Esophagus muscularis mucosa (tissue), 4 donors: ENCODE results near the gene CLCF1. TPM values are rescaled to one million over a fixed set of nuclear protein-coding genes. Genes with fewer than 3 reads are reported as not detected.

ENCODE experiments used
- DNase-seq: peaks from one replicate; pipeline ENCODE4 v3.0.0-alpha.2; 2017; ENCODE audit errors: extremely low spot score
- H3K27ac ChIP-seq, 4 donors: fragments of 200-600 bp; sonication (generic); replicated peaks in 1 of 4; 1 replicate in 3 of 4; 2 replicates in 1 of 4; pipeline ENCODE4 v1.5.1; 2016 to 2019; ENCODE audit warnings: mild to moderate bottlenecking in 1 of 4
- H3K27me3 ChIP-seq, 4 donors: fragments of 200-600 bp; sonication (generic); one replicate each; pipeline versions ENCODE4 v1.5.1 to v1.6.0; 2016 to 2019
- H3K36me3 ChIP-seq, 4 donors: fragments of 200-600 bp; sonication (generic); one replicate each; pipeline ENCODE4 v1.5.1; 2016 to 2019
- H3K4me1 ChIP-seq, 4 donors: fragments of 200-600 bp; sonication (generic); one replicate each; pipeline ENCODE4 v1.5.1; 2016 to 2019
- H3K4me3 ChIP-seq, 4 donors: fragments of 200-600 bp; sonication (generic); 1 replicate in 2 of 4; 2 replicates in 2 of 4; pipeline ENCODE4 v1.5.1; 2016 to 2019; ENCODE audit warnings: mild to moderate bottlenecking in 4 of 4, moderate library complexity in 1 of 4
- H3K9me3 ChIP-seq, 4 donors: fragments of 200-600 bp; sonication (generic); 1 replicate in 3 of 4; 2 replicates in 1 of 4; pipeline ENCODE4 v1.5.1; 2016 to 2019
- EP300 ChIP-seq: sonication (generic); formaldehyde crosslinking; IDR thresholded peaks from one replicate; pipeline ENCODE4 v1.6.1; 2017; ENCODE audit warnings: antibody characterized with exemption
- POLR2A ChIP-seq: fragments of 450-650 bp; IDR thresholded peaks from one replicate; pipeline ENCODE4 v1.6.1; 2017; ENCODE audit warnings: antibody characterized with exemption, moderate library complexity, mild to moderate bottlenecking, low read depth
- POLR2AphosphoS5 ChIP-seq, 2 donors: sonication (generic); formaldehyde crosslinking; IDR thresholded peaks; one replicate each; pipeline ENCODE4 v1.6.1; 2017; ENCODE audit warnings: antibody characterized with exemption in 2 of 2
- WGBS: methylation state at CpG from one replicate; pipeline ENCODE4 v1.1.5; 2018; 5-methylcytosine and 5-hydroxymethylcytosine counted together
- intact Hi-C: fragments of 100-400 bp; cut with DNase I; formaldehyde crosslinking; loops from one replicate; pipeline ENCODE4 v1.15.1; 2023
- total RNA-seq, 4 donors: library from RNA; depleted of rRNA; stranded (reverse); fragments of >200 nt; gene quantifications; one replicate each; pipeline versions ENCODE4 v1.1.0 to v1.2.1, GENCODE V29; 2016
- TF ChIP-seq, protein P1 (sequence below), 3 experiments: fragments of 200-600 bp in 2 of 3; fragments of 450-650 bp in 1 of 3; sonication (generic) in 2 of 3; IDR thresholded peaks; one replicate each; pipeline ENCODE4 v1.5.1; 2017 to 2019; ENCODE audit warnings: antibody characterized with exemption in 3 of 3, mild to moderate bottlenecking in 2 of 3, moderate library complexity in 1 of 3

CLCF1 gene
- total RNA-seq, 4 donors from 2014 or later, result 8.3 to 28.3 (median 11.8) TPM

DNA sequence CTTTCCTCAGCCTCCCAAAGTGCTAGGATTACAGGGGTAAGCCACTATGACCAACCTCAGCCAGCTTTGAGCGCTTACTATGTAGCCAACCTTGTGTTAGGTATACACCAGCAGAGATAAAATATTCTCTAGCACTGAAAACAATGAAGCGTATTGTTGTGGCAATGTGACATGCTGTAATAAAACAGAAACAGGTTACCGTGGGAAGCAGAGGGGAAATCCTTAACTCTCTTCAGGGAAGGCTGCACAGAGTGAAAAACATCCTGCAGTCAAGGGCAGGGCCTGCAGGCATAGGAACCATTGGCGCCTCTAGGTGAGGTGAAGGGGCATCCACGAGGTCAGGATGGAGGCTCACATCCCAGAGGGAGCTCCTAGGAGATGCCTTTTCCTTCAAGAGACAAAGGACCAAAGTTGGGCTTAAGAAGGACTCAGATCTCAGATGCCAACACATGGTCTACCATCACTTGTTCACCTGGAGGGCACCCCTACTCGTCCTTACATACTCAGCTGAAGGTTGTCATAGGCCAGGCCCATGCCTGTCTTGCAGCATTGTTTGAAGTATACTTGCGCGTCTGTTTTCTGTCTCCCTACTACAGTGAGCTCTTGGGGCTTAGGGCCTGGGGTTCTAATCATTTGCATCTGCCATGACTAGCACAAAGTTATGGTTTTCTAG is 28.0 kb downstream of the CLCF1 start:
- TF ChIP-seq POLR2A (no peak), POLR2AphosphoS5 (IDR thresholded peaks at IDR 0.05) (no peak), EP300 (no peak)
- TF ChIP-seq, protein P1, sequence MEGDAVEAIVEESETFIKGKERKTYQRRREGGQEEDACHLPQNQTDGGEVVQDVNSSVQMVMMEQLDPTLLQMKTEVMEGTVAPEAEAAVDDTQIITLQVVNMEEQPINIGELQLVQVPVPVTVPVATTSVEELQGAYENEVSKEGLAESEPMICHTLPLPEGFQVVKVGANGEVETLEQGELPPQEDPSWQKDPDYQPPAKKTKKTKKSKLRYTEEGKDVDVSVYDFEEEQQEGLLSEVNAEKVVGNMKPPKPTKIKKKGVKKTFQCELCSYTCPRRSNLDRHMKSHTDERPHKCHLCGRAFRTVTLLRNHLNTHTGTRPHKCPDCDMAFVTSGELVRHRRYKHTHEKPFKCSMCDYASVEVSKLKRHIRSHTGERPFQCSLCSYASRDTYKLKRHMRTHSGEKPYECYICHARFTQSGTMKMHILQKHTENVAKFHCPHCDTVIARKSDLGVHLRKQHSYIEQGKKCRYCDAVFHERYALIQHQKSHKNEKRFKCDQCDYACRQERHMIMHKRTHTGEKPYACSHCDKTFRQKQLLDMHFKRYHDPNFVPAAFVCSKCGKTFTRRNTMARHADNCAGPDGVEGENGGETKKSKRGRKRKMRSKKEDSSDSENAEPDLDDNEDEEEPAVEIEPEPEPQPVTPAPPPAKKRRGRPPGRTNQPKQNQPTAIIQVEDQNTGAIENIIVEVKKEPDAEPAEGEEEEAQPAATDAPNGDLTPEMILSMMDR (IDR thresholded peaks at IDR 0.05), result no peak
- H3K27ac ChIP-seq, result no peak overlapping the region
- no peaks in the 10 kb centered on the region for H3K9me3 ChIP-seq
- no peak overlapping the region for H3K4me3 ChIP-seq
- peaks cover 0 to 6% (median 0%) of the 10 kb centered on the region in 4 donors for H3K36me3 ChIP-seq
- no peaks in the 10 kb centered on the region for H3K27me3 ChIP-seq
- H3K4me1 ChIP-seq, result peaks cover 0 to 11% (median 2%) of the 10 kb centered on the region in 4 donors
- no peak for DNase-seq
- intact Hi-C loops, result loop anchor here (5.0 kb wide), 1 partner anchor 37 kb away; no protein-coding TSS in a partner anchor
- WGBS, result 79% methylated on average over 8 of the region's 8 CpGs

DNA sequence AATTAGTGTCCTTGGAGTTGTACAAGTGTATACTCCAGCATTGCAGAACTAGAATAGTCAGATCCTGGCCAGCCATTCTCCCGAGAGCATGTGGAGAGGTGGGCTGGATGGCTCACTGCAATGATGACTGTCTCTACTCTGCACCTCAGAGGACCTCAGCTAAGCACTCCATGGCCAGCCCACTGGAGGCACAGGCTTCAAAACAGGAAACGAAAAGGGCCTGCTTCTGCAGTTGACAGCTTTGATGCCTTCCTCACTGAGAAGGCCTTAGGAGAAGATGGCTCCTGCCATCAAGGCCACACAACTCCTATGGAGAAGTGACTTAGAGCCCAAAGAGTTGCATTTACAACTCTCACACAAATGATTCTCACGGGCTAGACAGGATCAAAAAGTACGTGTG is 29.1 kb downstream of the CLCF1 start:
- no peaks in the 10 kb centered on the region for H3K9me3 ChIP-seq
- 86% methylated on average over 4 of the region's 4 CpGs for WGBS
- H3K27me3 ChIP-seq, result no peaks in the 10 kb centered on the region
- DNase-seq, result no peak
- TF ChIP-seq POLR2AphosphoS5 (IDR thresholded peaks at IDR 0.05) (no peak), EP300 (no peak), POLR2A (no peak)
- TF ChIP-seq, protein P1 (IDR thresholded peaks at IDR 0.05), result no peak
- H3K4me3 ChIP-seq, result no peak overlapping the region
- peaks cover 0 to 5% (median 0%) of the 10 kb centered on the region in 4 donors for H3K4me1 ChIP-seq
- H3K36me3 ChIP-seq, result peaks cover 0 to 6% (median 0%) of the 10 kb centered on the region in 4 donors
- intact Hi-C loops, result no loop called here
- no peak overlapping the region for H3K27ac ChIP-seq

DNA sequence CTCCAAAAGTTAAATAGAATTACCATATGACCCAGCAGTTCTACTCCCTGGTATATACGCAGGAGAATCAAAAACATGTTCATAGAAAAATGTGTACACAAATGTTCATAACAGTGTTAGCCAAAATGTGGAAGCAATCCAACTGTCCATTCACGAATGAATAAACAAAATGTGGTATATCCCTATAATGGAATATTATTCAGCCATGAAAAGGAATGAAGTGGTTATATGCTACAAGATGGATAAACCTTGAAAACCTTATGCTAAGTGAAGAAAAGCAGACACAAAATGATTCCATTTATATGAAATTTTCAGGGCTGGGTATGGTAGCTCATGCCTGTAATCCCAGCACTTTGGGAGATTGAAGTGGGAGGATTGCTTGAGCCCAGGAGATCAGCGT is 36.1 kb downstream of the CLCF1 start:
- H3K9me3 ChIP-seq, result no peaks in the 10 kb centered on the region
- no peaks in the 10 kb centered on the region for H3K4me1 ChIP-seq
- no peak overlapping the region for H3K27ac ChIP-seq
- no peak for TF ChIP-seq POLR2AphosphoS5 (IDR thresholded peaks at IDR 0.05)
- no peak for TF ChIP-seq EP300
- TF ChIP-seq, protein P1 (IDR thresholded peaks at IDR 0.05), result no peak
- TF ChIP-seq POLR2A, result no peak
- H3K27me3 ChIP-seq, result no peaks in the 10 kb centered on the region
- H3K4me3 ChIP-seq, result no peak overlapping the region
- 91% methylated on average over 3 of the region's 3 CpGs for WGBS
- intact Hi-C loops, result no loop called here
- H3K36me3 ChIP-seq, result peaks cover 0 to 21% (median 3%) of the 10 kb centered on the region in 4 donors
- no peak for DNase-seq

DNA sequence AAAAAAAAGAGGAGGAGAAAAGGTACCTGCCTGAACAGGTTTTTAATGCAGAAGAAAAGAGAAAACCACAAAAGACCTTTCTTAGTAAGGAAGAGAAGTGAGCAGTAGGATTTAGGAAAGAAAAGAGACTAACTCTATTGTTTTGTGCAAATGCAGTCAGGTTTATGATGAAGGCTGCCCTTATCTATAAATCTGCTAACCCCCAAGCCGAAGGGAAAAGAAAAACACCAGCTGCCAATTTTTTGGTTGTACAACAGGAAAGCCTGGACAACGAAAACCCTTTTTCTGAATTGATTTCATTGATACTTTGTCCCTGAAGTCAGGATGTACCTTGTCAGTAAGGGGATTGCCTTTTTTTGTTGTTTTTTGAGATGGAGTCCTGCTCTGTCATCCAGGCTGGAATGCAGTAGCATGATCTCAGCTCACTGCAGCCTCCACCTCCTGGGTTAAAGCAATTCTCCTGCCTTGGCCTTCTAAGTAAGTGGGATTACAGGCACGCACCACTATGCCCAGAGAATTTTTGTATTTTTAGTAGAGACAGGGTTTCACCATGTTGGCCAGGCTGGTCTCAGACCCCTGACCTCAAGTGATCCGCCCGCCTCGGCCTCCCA is 41.2 kb downstream of the CLCF1 start:
- intact Hi-C loops, result no loop called here
- no peaks in the 10 kb centered on the region for H3K9me3 ChIP-seq

More for the DNA sequence above, 41.2 kb downstream of the CLCF1 start:
- Histone ChIP-seq H3K27ac (no peak overlapping the region), H3K4me1 (no peaks in the 10 kb centered on the region), H3K27me3 (no peaks in the 10 kb centered on the region), H3K36me3 (peaks cover 0 to 23% (median 6%) of the 10 kb centered on the region in 4 donors), H3K4me3 (no peak overlapping the region)
- 87% methylated on average over 6 of the region's 6 CpGs for WGBS
- DNase-seq, result no peak
- no peak for TF ChIP-seq POLR2AphosphoS5 (IDR thresholded peaks at IDR 0.05)
- TF ChIP-seq POLR2A, result no peak
- no peak for TF ChIP-seq EP300
- TF ChIP-seq, protein P1 (IDR thresholded peaks at IDR 0.05), result no peak
